H9 (cell line): ENCODE measurements around the gene UPP1. TPM values are rescaled to one million over a fixed set of nuclear protein-coding genes. Genes with fewer than 3 reads are reported as not detected.

Experiments
- DNase-seq: peaks from one replicate; pipeline ENCODE4 v3.0.0-alpha.2; 2017
- H2AFZ ChIP-seq: one replicate; pipeline ENCODE4 v1.6.1; 2013; ENCODE audit warnings: mild to moderate bottlenecking, low read length, control low read depth, moderate library complexity
- H2AK5ac ChIP-seq: 2 replicates; pipeline ENCODE4 v1.6.1; 2013; ENCODE audit warnings: low read length, control low read depth, mixed read lengths; ENCODE audit not compliant: insufficient read length
- H2BK120ac ChIP-seq: one replicate; pipeline ENCODE4 v1.6.1; 2013; ENCODE audit warnings: low read depth, mild to moderate bottlenecking, low read length, control low read depth, inconsistent platforms; ENCODE audit not compliant: poor library complexity, severe bottlenecking
- H2BK12ac ChIP-seq: 2 replicates; pipeline ENCODE4 v1.6.1; 2013; ENCODE audit warnings: low read length, control low read depth, mixed read lengths, low read depth; ENCODE audit not compliant: insufficient read length
- H2BK15ac ChIP-seq: 2 replicates; pipeline ENCODE4 v1.6.1; 2013; ENCODE audit warnings: low read depth, low read length, control low read depth
- H2BK20ac ChIP-seq: one replicate; pipeline ENCODE4 v1.6.1; 2013; ENCODE audit warnings: low read depth, mild to moderate bottlenecking, low read length, control low read depth, inconsistent platforms; ENCODE audit not compliant: poor library complexity, severe bottlenecking
- H2BK5ac ChIP-seq: 2 replicates; pipeline ENCODE4 v1.6.1; 2013; ENCODE audit warnings: low read length, control low read depth, mixed read lengths; ENCODE audit not compliant: insufficient read length
- H3K14ac ChIP-seq: 2 replicates; pipeline ENCODE4 v1.6.1; 2013; ENCODE audit warnings: low read length, control low read depth; ENCODE audit not compliant: insufficient read depth
- H3K18ac ChIP-seq: 2 replicates; pipeline ENCODE4 v1.6.1; 2013; ENCODE audit warnings: low read depth, mild to moderate bottlenecking, mixed read lengths, low read length, control low read depth; ENCODE audit not compliant: insufficient read length
- H3K23ac ChIP-seq: 2 replicates; pipeline ENCODE4 v1.6.1; 2013; ENCODE audit warnings: low read length, control low read depth, mixed read lengths, low read depth; ENCODE audit not compliant: insufficient read length
- H3K23me2 ChIP-seq: 2 replicates; pipeline ENCODE4 v1.6.1; 2013; ENCODE audit warnings: low read depth, mild to moderate bottlenecking, mixed read lengths, low read length, control low read depth; ENCODE audit not compliant: insufficient read length, poor library complexity, severe bottlenecking
- H3K27ac ChIP-seq: 2 replicates; pipeline ENCODE4 v1.5.1; 2013; ENCODE audit warnings: low read length, control low read depth, mixed read lengths, low read depth; ENCODE audit not compliant: insufficient read length
- H3K27me3 ChIP-seq: 2 replicates; pipeline ENCODE4 v1.6.1; 2013; ENCODE audit warnings: low read length, control low read depth, inconsistent platforms; ENCODE audit not compliant: insufficient read depth
- H3K4ac ChIP-seq: 2 replicates; pipeline ENCODE4 v1.6.1; 2013; ENCODE audit warnings: low read depth, mild to moderate bottlenecking, control low read depth, inconsistent platforms, low read length, moderate library complexity
- H3K4me1 ChIP-seq: 2 replicates; pipeline ENCODE4 v1.6.1; 2013; ENCODE audit warnings: low read length, control low read depth, inconsistent platforms; ENCODE audit not compliant: insufficient read depth
- H3K4me2 ChIP-seq: 2 replicates; pipeline ENCODE4 v1.6.1; 2013; ENCODE audit warnings: low read length, control low read depth, mixed read lengths; ENCODE audit not compliant: insufficient read length, insufficient read depth
- H3K56ac ChIP-seq: 2 replicates; pipeline ENCODE4 v1.6.1; 2013; ENCODE audit warnings: low read depth, mild to moderate bottlenecking, mixed read lengths, low read length, control low read depth; ENCODE audit not compliant: insufficient read length
- H3K79me1 ChIP-seq: 2 replicates; pipeline ENCODE4 v1.6.1; 2013; ENCODE audit warnings: low read depth, mild to moderate bottlenecking, moderate library complexity, low read length, control low read depth, inconsistent platforms; ENCODE audit not compliant: insufficient read depth, poor library complexity, severe bottlenecking
- H3K79me2 ChIP-seq: 2 replicates; pipeline ENCODE4 v1.6.1; 2013; ENCODE audit warnings: low read length, control low read depth, inconsistent platforms; ENCODE audit not compliant: insufficient read depth
- H3K9ac ChIP-seq: 2 replicates; pipeline ENCODE4 v1.6.1; 2013; ENCODE audit warnings: low read length, control low read depth, mixed read lengths; ENCODE audit not compliant: insufficient read length; ENCODE audit errors: extremely low read depth
- H3K9me3 ChIP-seq: one replicate; pipeline ENCODE4 v1.6.1; 2013; ENCODE audit warnings: low read depth, low read length, inconsistent platforms; ENCODE audit not compliant: control insufficient read depth
- H3T11ph ChIP-seq: one replicate; pipeline ENCODE4 v1.6.1; 2013; ENCODE audit warnings: mild to moderate bottlenecking, low read length, control low read depth, inconsistent platforms
- H4K20me1 ChIP-seq: one replicate; pipeline ENCODE4 v1.6.1; 2013; ENCODE audit not compliant: control insufficient read depth, insufficient read length, insufficient read depth
- H4K5ac ChIP-seq: 2 replicates; pipeline ENCODE4 v1.6.1; 2013; ENCODE audit warnings: low read depth, mild to moderate bottlenecking, mixed read lengths, low read length, control low read depth; ENCODE audit not compliant: insufficient read length
- H4K8ac ChIP-seq: replicated peaks from 2 replicates; pipeline ENCODE4 v1.6.1; 2013; ENCODE audit warnings: low read length, control low read depth, mixed read lengths, low read depth; ENCODE audit not compliant: insufficient read length
- H4K91ac ChIP-seq: 2 replicates; pipeline ENCODE4 v1.6.1; 2013; ENCODE audit warnings: low read depth, mild to moderate bottlenecking, moderate library complexity, mixed read lengths, low read length, control low read depth; ENCODE audit not compliant: insufficient read length
- H3K27ac Mint-ChIP-seq, 3 experiments: 2 replicates in 2 of 3; 3 replicates in 1 of 3; pipeline ENCODE4 v1.8.0; 2020 to 2021; ENCODE audit warnings: mixed read lengths in 3 of 3, mild to moderate bottlenecking in 1 of 3, moderate library complexity in 1 of 3
- H3K27me3 Mint-ChIP-seq: 2 replicates; pipeline ENCODE4 v1.8.0; 2021; ENCODE audit warnings: low read depth, mild to moderate bottlenecking, moderate library complexity, mixed read lengths
- H3K36me3 Mint-ChIP-seq, 3 experiments: 2 replicates in 2 of 3; 3 replicates in 1 of 3; pipeline ENCODE4 v1.8.0; 2020 to 2021; ENCODE audit warnings: low read depth in 3 of 3, mixed read lengths in 3 of 3; ENCODE audit not compliant: insufficient read depth in 1 of 3
- H3K4me1 Mint-ChIP-seq, 2 experiments: 2 replicates each; pipeline ENCODE4 v1.8.0; 2020; ENCODE audit warnings: mixed read lengths in 2 of 2
- H3K4me3 Mint-ChIP-seq, 2 experiments: 2 replicates in 1 of 2; 3 replicates in 1 of 2; pipeline ENCODE4 v1.8.0; 2020 to 2021; ENCODE audit warnings: mild to moderate bottlenecking in 2 of 2, mixed read lengths in 2 of 2, moderate library complexity in 1 of 2
- H3K9me3 Mint-ChIP-seq, 2 experiments: 2 replicates in 1 of 2; 3 replicates in 1 of 2; pipeline ENCODE4 v1.8.0; 2020; ENCODE audit warnings: mild to moderate bottlenecking in 2 of 2, mixed read lengths in 2 of 2, moderate library complexity in 1 of 2
- WGBS: extraction: QIAGEN DNeasy Blood & Tissue Kit; methylation state at CpG from one replicate; pipeline ENCODE4 v1.1.7; 2013; ENCODE audit warnings: missing lambda C conversion rate, low lambda C conversion rate, mixed read lengths; ENCODE audit not compliant: insufficient read length; ENCODE audit errors: extremely low coverage; 5-methylcytosine and 5-hydroxymethylcytosine counted together
- total RNA-seq: library from RNA; stranded (reverse); gene quantifications from 2 replicates; pipeline ENCODE4 v1.2.1, GENCODE V29; 2021
- TF ChIP-seq, protein P1 (sequence below): fragments of 200-600 bp; sonication (generic); conservative IDR thresholded peaks from 3 replicates; pipeline ENCODE4 v1.8.0; 2021; ENCODE audit warnings: antibody characterized with exemption, mild to moderate bottlenecking

The UPP1 gene
- total RNA-seq, 1 experiment from 2014 or later, result 34.2 TPM

- H3K36me3 Mint-ChIP-seq, result peaks cover 0 to 7% (median 6%) of the 10 kb centered on the region in 3 experiments; a peak in 5 of 7 replicates
- Histone ChIP-seq H3K4me2 (no peak overlapping the region), H3K23ac (no peak overlapping the region), H2AFZ (no peak overlapping the region), H4K8ac (no peak overlapping the region), H3K56ac (no peak overlapping the region), H2BK5ac (no peak overlapping the region), H3K27me3 (no peaks in the 10 kb centered on the region), H4K91ac (no peak overlapping the region), H3K14ac (no peak overlapping the region), H2BK15ac (no peak overlapping the region), H4K20me1 (no peaks in the 10 kb centered on the region), H3K9me3 (no peaks in the 10 kb centered on the region), H2BK120ac (no peak overlapping the region), H3T11ph (no peak overlapping the region), H3K18ac (no peak overlapping the region), H3K23me2 (no peaks in the 10 kb centered on the region), H3K4ac (no peak overlapping the region), H3K9ac (no peak overlapping the region), H3K27ac (no peak overlapping the region), H3K4me1 (peaks cover 4% of the 10 kb centered on the region; the same call in 1 of the 2 replicates), H2AK5ac (no peak overlapping the region), H4K5ac (no peak overlapping the region), H2BK12ac (no peak overlapping the region), H3K79me2 (no peaks in the 10 kb centered on the region), H2BK20ac (no peak overlapping the region), H3K79me1 (no peaks in the 10 kb centered on the region)
- no peak overlapping the region for H3K4me3 Mint-ChIP-seq
- TF ChIP-seq, protein P1, sequence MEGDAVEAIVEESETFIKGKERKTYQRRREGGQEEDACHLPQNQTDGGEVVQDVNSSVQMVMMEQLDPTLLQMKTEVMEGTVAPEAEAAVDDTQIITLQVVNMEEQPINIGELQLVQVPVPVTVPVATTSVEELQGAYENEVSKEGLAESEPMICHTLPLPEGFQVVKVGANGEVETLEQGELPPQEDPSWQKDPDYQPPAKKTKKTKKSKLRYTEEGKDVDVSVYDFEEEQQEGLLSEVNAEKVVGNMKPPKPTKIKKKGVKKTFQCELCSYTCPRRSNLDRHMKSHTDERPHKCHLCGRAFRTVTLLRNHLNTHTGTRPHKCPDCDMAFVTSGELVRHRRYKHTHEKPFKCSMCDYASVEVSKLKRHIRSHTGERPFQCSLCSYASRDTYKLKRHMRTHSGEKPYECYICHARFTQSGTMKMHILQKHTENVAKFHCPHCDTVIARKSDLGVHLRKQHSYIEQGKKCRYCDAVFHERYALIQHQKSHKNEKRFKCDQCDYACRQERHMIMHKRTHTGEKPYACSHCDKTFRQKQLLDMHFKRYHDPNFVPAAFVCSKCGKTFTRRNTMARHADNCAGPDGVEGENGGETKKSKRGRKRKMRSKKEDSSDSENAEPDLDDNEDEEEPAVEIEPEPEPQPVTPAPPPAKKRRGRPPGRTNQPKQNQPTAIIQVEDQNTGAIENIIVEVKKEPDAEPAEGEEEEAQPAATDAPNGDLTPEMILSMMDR, result no peak
- H3K27me3 Mint-ChIP-seq, result no peaks in the 10 kb centered on the region
- H3K9me3 Mint-ChIP-seq, result peaks cover 9 to 17% of the 10 kb centered on the region in 2 experiments
- H3K4me1 Mint-ChIP-seq, result peaks cover 27 to 48% of the 10 kb centered on the region in 2 experiments
- H3K27ac Mint-ChIP-seq, result no peak overlapping the region
- WGBS, result no CpG with 5 or more reads among the region's 3 CpGs
- DNase-seq, result no peak
Measured at GRCh38 chr7:48150086-48150485, 61.0 kb downstream of the UPP1 start.
